Stimulated activated CD4-positive, alpha-beta T cell treated with anti-CD3 and anti-CD28 coated beads, Interleukin-4, amount 100 ng/mL, for 48 hours (primary cell): ENCODE results near the gene RALA.
A peak's percentile ranks its signal among the peaks of the same experiment; 100 is the strongest.

Experiments
- DNase-seq, 2 donors: peaks; one replicate each; pipeline ENCODE4 v3.0.0-alpha.2; 2020; ENCODE audit warnings: low read depth in 2 of 2

The RALA gene

GRCh38 chr7:39623047-39623731 lies at the start of gene RALA:
Gene RALA, plus strand, starts transcription at chr7:39623572. Its CDS starts 63,096 bp downstream, at chr7:39686668.
- DNase-seq, result peak; percentile 82 to 92

- no peak for DNase-seq
Measured at GRCh38 chr7:39574673-39575349, 48.6 kb upstream of the RALA start.

- DNase-seq, result no peak
Measured at GRCh38 chr7:39577229-39577874, 46.0 kb upstream of the RALA start.

GRCh38 chr7:39580149-39580874 lies 43.1 kb upstream of the RALA start:
- peak; percentile 60 for DNase-seq

GRCh38 chr7:39582536-39582935 lies 40.8 kb upstream of the RALA start:
- DNase-seq, result no peak

GRCh38 chr7:39583539-39583938 lies 39.8 kb upstream of the RALA start:
- no peak for DNase-seq

GRCh38 chr7:39587393-39587792 lies 36.0 kb upstream of the RALA start:
- DNase-seq, result no peak

GRCh38 chr7:39588416-39588815 lies 35.0 kb upstream of the RALA start:
- DNase-seq, result no peak

- DNase-seq, result peak; percentile 19 to 57
Measured at GRCh38 chr7:39589323-39590111, 33.9 kb upstream of the RALA start.

GRCh38 chr7:39592586-39592985 lies 30.8 kb upstream of the RALA start:
- no peak for DNase-seq

- DNase-seq, result no peak
Measured at GRCh38 chr7:39594988-39595620, 28.3 kb upstream of the RALA start.

GRCh38 chr7:39602351-39602750 lies 21.0 kb upstream of the RALA start:
- no peak for DNase-seq

GRCh38 chr7:39603924-39604323 lies 19.4 kb upstream of the RALA start:
- no peak for DNase-seq

- no peak for DNase-seq
Measured at GRCh38 chr7:39605087-39605486, 18.3 kb upstream of the RALA start.

GRCh38 chr7:39606352-39606751 lies 17.0 kb upstream of the RALA start:
- DNase-seq, result no peak

GRCh38 chr7:39606941-39607340 lies 16.4 kb upstream of the RALA start:
- DNase-seq, result no peak

- DNase-seq, result no peak
Measured at GRCh38 chr7:39607865-39608264, 15.5 kb upstream of the RALA start.

GRCh38 chr7:39608278-39608677 lies 15.1 kb upstream of the RALA start:
- DNase-seq, result no peak

GRCh38 chr7:39609113-39609934 lies 14.0 kb upstream of the RALA start:
- peak; percentile 9 to 10 for DNase-seq

GRCh38 chr7:39609935-39610263 lies 13.5 kb upstream of the RALA start:
- no peak for DNase-seq
